Retinal pigment epithelial cell (primary cell): Measurements from ENCODE around the gene ARHGAP26.
"Not testable (repeated sequence)": the region's sequence is repeated elsewhere in the genome, so short reads cannot be mapped to it uniquely, and the experiment has no call there.

ENCODE experiments used
- DNase-seq: peaks from one replicate; pipeline ENCODE4 v3.0.0-alpha.2; 2010; ENCODE audit warnings: low read depth
- H3K4me3 ChIP-seq: 2 replicates; pipeline ENCODE4 v1.5.1; 2011; ENCODE audit warnings: mild to moderate bottlenecking, low read length, control low read depth, moderate library complexity
- CTCF ChIP-seq: conservative IDR thresholded peaks from 2 replicates; pipeline ENCODE4 v1.5.1; 2011; ENCODE audit warnings: low read depth, low read length, control low read depth, inconsistent platforms

The ARHGAP26 gene

GRCh38 chr5:143086908-143087637 lies 316.9 kb downstream of the ARHGAP26 start:
- no peak overlapping the region for H3K4me3 ChIP-seq
- no peak for DNase-seq
- TF ChIP-seq CTCF, result no peak

GRCh38 chr5:143088702-143089101 lies 318.5 kb downstream of the ARHGAP26 start:
- H3K4me3 ChIP-seq, DNase-seq: not testable (repeated sequence)

- not testable (repeated sequence) for H3K4me3 ChIP-seq, DNase-seq
Observed at GRCh38 chr5:143090044-143090443, 319.9 kb downstream of the ARHGAP26 start.

GRCh38 chr5:143092711-143093451 lies 322.7 kb downstream of the ARHGAP26 start:
- not testable (repeated sequence) for DNase-seq

GRCh38 chr5:143093452-143094086 lies 323.4 kb downstream of the ARHGAP26 start:
- H3K4me3 ChIP-seq, result no peak overlapping the region
- no peak for DNase-seq
- no peak for TF ChIP-seq CTCF

More at GRCh38 chr5:143092711-143093451, 322.7 kb downstream of the ARHGAP26 start:
- H3K4me3 ChIP-seq, result not testable (repeated sequence)

GRCh38 chr5:143094087-143094521 lies 323.9 kb downstream of the ARHGAP26 start:
- no peak for DNase-seq
- TF ChIP-seq CTCF, result peak; percentile 18
- H3K4me3 ChIP-seq, result no peak overlapping the region

GRCh38 chr5:143094608-143095007 lies 324.4 kb downstream of the ARHGAP26 start:
- not testable (repeated sequence) for DNase-seq

GRCh38 chr5:143101121-143101520 lies 330.9 kb downstream of the ARHGAP26 start:
- H3K4me3 ChIP-seq, result no peak overlapping the region
- no peak for TF ChIP-seq CTCF
- no peak for DNase-seq

More at GRCh38 chr5:143094608-143095007, 324.4 kb downstream of the ARHGAP26 start:
- H3K4me3 ChIP-seq, result not testable (repeated sequence)
